GM12878 (cell line): ENCODE data around the gene RALGPS1. TPM values are rescaled to one million over a fixed set of nuclear protein-coding genes. Genes with fewer than 3 reads are reported as not detected.

ENCODE experiments used
- ATAC-seq: fragments of 200-7000 bp; cut with Tn5 transposase; 3 replicates; pipeline ENCODE4 v1.9.1; 2020; ENCODE audit warnings: mild to moderate bottlenecking, moderate library complexity
- BruUV-seq: library from RNA; stranded (reverse); fragments of 400-500 nt; replicated peaks from 2 replicates; lab custom pipeline; 2021; lab: Mats Ljungman, UMichigan
- CTCF ChIA-PET: fragments of 300-600 bp; sonication (Branson Sonifier 250); formaldehyde crosslinking; extraction: SDS; loops from one replicate; lab custom pipeline; 2021; ENCODE audit warnings: inconsistent platforms; lab: Yijun Ruan, JAX
- POLR2A ChIA-PET: fragments of 350-600 bp; formaldehyde crosslinking; extraction: SDS; loops from one replicate; lab custom pipeline; 2021; ENCODE audit warnings: inconsistent platforms; lab: Charles Lee
- RAD21 ChIA-PET: fragments of 300-600 bp; sonication (Branson Sonifier 250); formaldehyde crosslinking; loops from one replicate; lab custom pipeline; 2023; ENCODE audit warnings: antibody characterized with exemption; ENCODE audit not compliant: unreplicated experiment; lab: Charles Lee
- SMC1A ChIA-PET: fragments of 300-600 bp; sonication (Branson Sonifier 250); formaldehyde crosslinking; loops from one replicate; lab custom pipeline; 2023; ENCODE audit not compliant: unreplicated experiment, uncharacterized antibody; lab: Charles Lee
- DNase-seq: peaks from one replicate; pipeline ENCODE4 v3.0.0-alpha.2; 2011; ENCODE audit warnings: low read depth, low spot score
- FAIRE-seq: peaks from 3 replicates; lab custom pipeline; 2011; peaks lifted over from hg19 to GRCh38; lab: Jason Lieb, UNC
- H2AFZ ChIP-seq: 2 replicates; pipeline ENCODE4 v1.6.0; 2011; ENCODE audit warnings: low read depth, low read length, control low read depth; ENCODE audit not compliant: control insufficient read depth
- H3K27ac ChIP-seq: 2 replicates; pipeline ENCODE4 v1.5.1; 2011; ENCODE audit warnings: control low read depth; ENCODE audit not compliant: control insufficient read depth, insufficient read depth
- H3K27me3 ChIP-seq, 2 experiments: replicated peaks in 1 of 2; 2 replicates each; pipeline versions ENCODE4 v1.6.0 to v1.6.1; 2011; ENCODE audit warnings: low read length in 1 of 2; ENCODE audit not compliant: control insufficient read depth in 2 of 2, insufficient read depth in 2 of 2
- H3K36me3 ChIP-seq, 2 experiments: 2 replicates each; pipeline ENCODE4 v1.5.1; 2011; ENCODE audit warnings: low read length in 1 of 2; ENCODE audit not compliant: control insufficient read depth in 2 of 2, insufficient read depth in 2 of 2
- H3K4me1 ChIP-seq: 2 replicates; pipeline ENCODE4 v1.6.1; 2011; ENCODE audit warnings: mild to moderate bottlenecking, low read length, moderate library complexity, mixed read lengths; ENCODE audit not compliant: control insufficient read depth, insufficient read depth
- H3K4me2 ChIP-seq: 2 replicates; pipeline ENCODE4 v1.6.0; 2011; ENCODE audit warnings: control low read depth; ENCODE audit not compliant: control insufficient read depth, insufficient read depth
- H3K4me3 ChIP-seq: fragments of 200-600 bp; sonication (generic); 2 replicates; pipeline ENCODE4 v1.5.1; 2016
- H3K79me2 ChIP-seq: 2 replicates; pipeline ENCODE4 v1.6.0; 2011; ENCODE audit warnings: low read length; ENCODE audit not compliant: control insufficient read depth, insufficient read depth
- H3K9ac ChIP-seq: 2 replicates; pipeline ENCODE4 v1.8.0; 2011; ENCODE audit warnings: low read length, control low read depth, mixed read lengths; ENCODE audit not compliant: control insufficient read depth, insufficient read depth
- H3K9me3 ChIP-seq: replicated peaks from 3 replicates; pipeline ENCODE4 v1.5.1; 2011; ENCODE audit warnings: mild to moderate bottlenecking, low read length; ENCODE audit not compliant: control insufficient read depth, insufficient read depth
- H4K20me1 ChIP-seq: 2 replicates; pipeline ENCODE4 v1.6.0; 2011; ENCODE audit not compliant: control insufficient read depth, insufficient read depth
- FOXM1 ChIP-seq: IDR thresholded peaks from 2 replicates; pipeline ENCODE4 v1.6.1; 2012; ENCODE audit warnings: low read depth, mild to moderate bottlenecking, inconsistent platforms, low read length, moderate library complexity
- HDAC2 ChIP-seq: fragments of 200-600 bp; sonication (generic); IDR thresholded peaks from 2 replicates; pipeline ENCODE4 v1.6.1; 2017
- MYB ChIP-seq: fragments of 150-350 bp; IDR thresholded peaks from 2 replicates; pipeline ENCODE4 v1.6.1; 2014; ENCODE audit warnings: mild to moderate bottlenecking, low read depth, low read length, borderline replicate concordance
- RB1 ChIP-seq: fragments of 450-650 bp; formaldehyde crosslinking; IDR thresholded peaks from 2 replicates; pipeline ENCODE4 v1.6.1; 2017; ENCODE audit warnings: mild to moderate bottlenecking, borderline replicate concordance
- SMAD1 ChIP-seq: fragments of 450-650 bp; IDR thresholded peaks from 2 replicates; pipeline ENCODE4 v1.6.1; 2018; ENCODE audit warnings: mild to moderate bottlenecking, low read depth; ENCODE audit not compliant: partially characterized antibody
- SMARCA5 ChIP-seq: fragments of 450-650 bp; IDR thresholded peaks from 2 replicates; pipeline ENCODE4 v1.6.1; 2017; ENCODE audit warnings: mild to moderate bottlenecking
- SREBF2 ChIP-seq: IDR thresholded peaks from 2 replicates; pipeline ENCODE4 v1.6.1; 2012; ENCODE audit warnings: mild to moderate bottlenecking, low read length
- STAT1 ChIP-seq: fragments of 450-650 bp; conservative IDR thresholded peaks from 2 replicates; pipeline ENCODE4 v1.6.1; 2014; ENCODE audit warnings: antibody characterized with exemption, mild to moderate bottlenecking
- WGBS: methylation state at CpG from one replicate; pipeline ENCODE4 v1.1.6; 2016; ENCODE audit warnings: low lambda C conversion rate; ENCODE audit not compliant: insufficient replicate concordance, insufficient coverage; ENCODE audit errors: missing lambda C conversion rate; 5-methylcytosine and 5-hydroxymethylcytosine counted together
- in situ Hi-C: fragments of 300-500 bp; cut with MboI; formaldehyde crosslinking; loops from 9 replicates; pipeline ENCODE4 v1.14.3; 2018; ENCODE audit warnings: mixed read lengths
- intact Hi-C: fragments of 100-400 bp; cut with micrococcal nuclease; formaldehyde crosslinking; loops from one replicate; pipeline ENCODE4 v1.14.2; 2022; ENCODE audit not compliant: unreplicated experiment
- polyA plus RNA-seq, 11 experiments: library from polyadenylated mRNA; depleted of rRNA in 4 of 11; unstranded in 6 of 11; stranded (reverse) in 5 of 11; fragments of >200 nt; fragmentation: Nextera tagmentation in 4 of 11; fragmentation: Illumina TruSeq in 1 of 11; extraction: Ambion mirVana in 4 of 11; extraction: Trizol in 1 of 11; gene quantifications; 1 replicate in 1 of 11; 2 replicates in 10 of 11; pipeline versions ENCODE4 v1.2.1 to v1.2.3, GENCODE V29; 2011 to 2016; ENCODE audit warnings: inconsistent platforms in 2 of 11, missing spikeins in 2 of 11, low read depth in 1 of 11
- total RNA-seq, 4 experiments: library from RNA; depleted of rRNA in 3 of 4; stranded (reverse); fragments of >200 nt in 3 of 4; fragmentation: Illumina TruSeq in 1 of 4; extraction: Trizol in 1 of 4; gene quantifications; 2 replicates each; pipeline versions ENCODE4 v1.2.1 to v1.2.3, GENCODE V29; 2013 to 2021
- TF ChIP-seq, protein P1 (sequence below): IDR thresholded peaks from 2 replicates; pipeline ENCODE4 v1.6.1; 2012; ENCODE audit warnings: low read depth, low read length, improper control_type of control experiment
- TF ChIP-seq, protein P2 (sequence below): IDR thresholded peaks from 2 replicates; pipeline ENCODE4 v1.6.1; 2011; ENCODE audit warnings: low read depth, mild to moderate bottlenecking, low read length, moderate library complexity, borderline replicate concordance; ENCODE audit errors: extremely low read depth
- TF ChIP-seq, protein P3 (sequence below): fragments of 450-650 bp; IDR thresholded peaks from 2 replicates; pipeline ENCODE4 v1.6.1; 2016; ENCODE audit warnings: mild to moderate bottlenecking
- TF ChIP-seq, protein P4 (sequence below): IDR thresholded peaks from 2 replicates; pipeline ENCODE4 v1.6.1; 2012; ENCODE audit warnings: mild to moderate bottlenecking, low read depth, low read length

Gene RALGPS1
- total and polyA plus RNA-seq, 10 of the 15 experiments (the other 5 are each of a cell fraction or from before 2014, with no cell fraction given): 0.13 to 5.6 (median 2.7) TPM

DNA sequence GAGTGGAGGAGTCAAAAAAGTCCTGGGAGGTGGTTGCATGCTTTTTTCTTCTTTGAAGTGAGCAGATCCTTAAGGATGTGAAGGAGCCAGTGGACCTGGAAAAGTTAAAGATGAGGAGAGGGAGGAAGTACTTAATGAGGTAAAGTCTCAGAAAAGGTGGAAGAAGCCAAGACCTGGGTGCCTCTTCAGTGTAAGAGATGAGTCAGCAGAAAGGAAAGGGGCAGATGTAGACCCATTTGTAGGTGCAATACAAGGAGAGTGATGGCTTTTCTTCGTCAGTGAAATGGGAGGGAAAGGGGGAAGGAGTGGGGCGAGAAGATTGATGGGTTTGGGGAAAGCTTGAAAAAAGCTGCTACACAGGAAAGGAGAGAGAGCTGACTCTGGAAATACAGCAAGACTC is 124.9 kb downstream of the RALGPS1 start:
- 70% methylated on average over 2 of the region's 2 CpGs for WGBS
- H3K4me3 ChIP-seq: no peak overlapping the region
- no peaks in the 10 kb centered on the region for H4K20me1 ChIP-seq
- TF ChIP-seq RB1: no peak
- TF ChIP-seq, protein P1, sequence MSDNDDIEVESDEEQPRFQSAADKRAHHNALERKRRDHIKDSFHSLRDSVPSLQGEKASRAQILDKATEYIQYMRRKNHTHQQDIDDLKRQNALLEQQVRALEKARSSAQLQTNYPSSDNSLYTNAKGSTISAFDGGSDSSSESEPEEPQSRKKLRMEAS: no peak
- TF ChIP-seq MYB: no peak
- TF ChIP-seq STAT1: no peak
- TF ChIP-seq, protein P2, sequence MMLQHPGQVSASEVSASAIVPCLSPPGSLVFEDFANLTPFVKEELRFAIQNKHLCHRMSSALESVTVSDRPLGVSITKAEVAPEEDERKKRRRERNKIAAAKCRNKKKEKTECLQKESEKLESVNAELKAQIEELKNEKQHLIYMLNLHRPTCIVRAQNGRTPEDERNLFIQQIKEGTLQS: no peak
- no peak for TF ChIP-seq HDAC2
- TF ChIP-seq SREBF2: no peak
- no peak for TF ChIP-seq SMAD1
- TF ChIP-seq SMARCA5: no peak
- TF ChIP-seq, protein P3, sequence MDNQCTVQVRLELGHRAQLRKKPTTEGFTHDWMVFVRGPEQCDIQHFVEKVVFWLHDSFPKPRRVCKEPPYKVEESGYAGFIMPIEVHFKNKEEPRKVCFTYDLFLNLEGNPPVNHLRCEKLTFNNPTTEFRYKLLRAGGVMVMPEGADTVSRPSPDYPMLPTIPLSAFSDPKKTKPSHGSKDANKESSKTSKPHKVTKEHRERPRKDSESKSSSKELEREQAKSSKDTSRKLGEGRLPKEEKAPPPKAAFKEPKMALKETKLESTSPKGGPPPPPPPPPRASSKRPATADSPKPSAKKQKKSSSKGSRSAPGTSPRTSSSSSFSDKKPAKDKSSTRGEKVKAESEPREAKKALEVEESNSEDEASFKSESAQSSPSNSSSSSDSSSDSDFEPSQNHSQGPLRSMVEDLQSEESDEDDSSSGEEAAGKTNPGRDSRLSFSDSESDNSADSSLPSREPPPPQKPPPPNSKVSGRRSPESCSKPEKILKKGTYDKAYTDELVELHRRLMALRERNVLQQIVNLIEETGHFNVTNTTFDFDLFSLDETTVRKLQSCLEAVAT: no peak
- TF ChIP-seq, protein P4, sequence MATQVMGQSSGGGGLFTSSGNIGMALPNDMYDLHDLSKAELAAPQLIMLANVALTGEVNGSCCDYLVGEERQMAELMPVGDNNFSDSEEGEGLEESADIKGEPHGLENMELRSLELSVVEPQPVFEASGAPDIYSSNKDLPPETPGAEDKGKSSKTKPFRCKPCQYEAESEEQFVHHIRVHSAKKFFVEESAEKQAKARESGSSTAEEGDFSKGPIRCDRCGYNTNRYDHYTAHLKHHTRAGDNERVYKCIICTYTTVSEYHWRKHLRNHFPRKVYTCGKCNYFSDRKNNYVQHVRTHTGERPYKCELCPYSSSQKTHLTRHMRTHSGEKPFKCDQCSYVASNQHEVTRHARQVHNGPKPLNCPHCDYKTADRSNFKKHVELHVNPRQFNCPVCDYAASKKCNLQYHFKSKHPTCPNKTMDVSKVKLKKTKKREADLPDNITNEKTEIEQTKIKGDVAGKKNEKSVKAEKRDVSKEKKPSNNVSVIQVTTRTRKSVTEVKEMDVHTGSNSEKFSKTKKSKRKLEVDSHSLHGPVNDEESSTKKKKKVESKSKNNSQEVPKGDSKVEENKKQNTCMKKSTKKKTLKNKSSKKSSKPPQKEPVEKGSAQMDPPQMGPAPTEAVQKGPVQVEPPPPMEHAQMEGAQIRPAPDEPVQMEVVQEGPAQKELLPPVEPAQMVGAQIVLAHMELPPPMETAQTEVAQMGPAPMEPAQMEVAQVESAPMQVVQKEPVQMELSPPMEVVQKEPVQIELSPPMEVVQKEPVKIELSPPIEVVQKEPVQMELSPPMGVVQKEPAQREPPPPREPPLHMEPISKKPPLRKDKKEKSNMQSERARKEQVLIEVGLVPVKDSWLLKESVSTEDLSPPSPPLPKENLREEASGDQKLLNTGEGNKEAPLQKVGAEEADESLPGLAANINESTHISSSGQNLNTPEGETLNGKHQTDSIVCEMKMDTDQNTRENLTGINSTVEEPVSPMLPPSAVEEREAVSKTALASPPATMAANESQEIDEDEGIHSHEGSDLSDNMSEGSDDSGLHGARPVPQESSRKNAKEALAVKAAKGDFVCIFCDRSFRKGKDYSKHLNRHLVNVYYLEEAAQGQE: no peak
- TF ChIP-seq FOXM1: no peak
- CTCF ChIA-PET: no interaction called here
- H3K4me1 ChIP-seq: no peaks in the 10 kb centered on the region
- POLR2A ChIA-PET: interaction anchor here (0.6 kb wide), 1 partner anchor 295 kb away, joined by 3 read pairs; no protein-coding TSS in a partner anchor
- no peaks in the 10 kb centered on the region for H3K27me3 ChIP-seq
- H3K36me3 ChIP-seq: no peaks in the 10 kb centered on the region
- FAIRE-seq: no peak
- H2AFZ ChIP-seq: no peak overlapping the region
- RAD21 ChIA-PET: no interaction called here
- no TSS peak for BruUV-seq
- H3K9me3 ChIP-seq: no peaks in the 10 kb centered on the region
- no peak for DNase-seq
- H3K4me2 ChIP-seq: no peak overlapping the region
- H3K79me2 ChIP-seq: no peaks in the 10 kb centered on the region
- H3K27ac ChIP-seq: no peak overlapping the region
- in situ Hi-C loops (no loop called here), intact Hi-C loops (no loop called here)
- H3K9ac ChIP-seq: no peak overlapping the region
- no peak for ATAC-seq
- SMC1A ChIA-PET: no interaction called here
